HFFc6 (cell line): ENCODE measurements around the gene CNOT1. TPM values are rescaled to one million over a fixed set of nuclear protein-coding genes. Genes with fewer than 3 reads are reported as not detected.

Source experiments
- DNase-seq: peaks from one replicate; pipeline ENCODE4 v3.0.0-alpha.2; 2018
- H3K27ac Mint-ChIP-seq: 2 replicates; pipeline ENCODE4 v1.8.0; 2020; ENCODE audit warnings: mild to moderate bottlenecking, mixed read lengths
- H3K27me3 Mint-ChIP-seq: 2 replicates; pipeline ENCODE4 v1.8.0; 2021; ENCODE audit warnings: mild to moderate bottlenecking, moderate library complexity, mixed read lengths; ENCODE audit not compliant: insufficient read depth
- H3K36me3 Mint-ChIP-seq: 2 replicates; pipeline ENCODE4 v1.8.0; 2021; ENCODE audit warnings: low read depth, mixed read lengths
- H3K4me1 Mint-ChIP-seq: 2 replicates; pipeline ENCODE4 v1.8.0; 2020; ENCODE audit warnings: low read depth, mixed read lengths
- H3K4me3 Mint-ChIP-seq: 2 replicates; pipeline ENCODE4 v1.8.0; 2020; ENCODE audit warnings: mild to moderate bottlenecking, moderate library complexity, mixed read lengths
- H3K9me3 Mint-ChIP-seq: 2 replicates; pipeline ENCODE4 v1.8.0; 2020; ENCODE audit warnings: mild to moderate bottlenecking, mixed read lengths
- CTCF ChIP-seq: fragments of 200-600 bp; sonication (generic); IDR thresholded peaks from 2 replicates; pipeline ENCODE4 v1.5.0; 2021; ENCODE audit warnings: antibody characterized with exemption, mild to moderate bottlenecking
- total RNA-seq, 6 experiments: library from RNA; stranded (reverse); fragmentation: NEBNext Ultra II Directional; extraction: Animal tissue kit (Norgen Biotek cat#: 25700); gene quantifications; 2 replicates in 1 of 6; 3 replicates in 5 of 6; pipeline ENCODE4 v1.2.3, GENCODE V29; 2021

Gene CNOT1
- total RNA-seq, 6 experiments from 2014 or later = 114 to 139 (median 121) TPM

DNA sequence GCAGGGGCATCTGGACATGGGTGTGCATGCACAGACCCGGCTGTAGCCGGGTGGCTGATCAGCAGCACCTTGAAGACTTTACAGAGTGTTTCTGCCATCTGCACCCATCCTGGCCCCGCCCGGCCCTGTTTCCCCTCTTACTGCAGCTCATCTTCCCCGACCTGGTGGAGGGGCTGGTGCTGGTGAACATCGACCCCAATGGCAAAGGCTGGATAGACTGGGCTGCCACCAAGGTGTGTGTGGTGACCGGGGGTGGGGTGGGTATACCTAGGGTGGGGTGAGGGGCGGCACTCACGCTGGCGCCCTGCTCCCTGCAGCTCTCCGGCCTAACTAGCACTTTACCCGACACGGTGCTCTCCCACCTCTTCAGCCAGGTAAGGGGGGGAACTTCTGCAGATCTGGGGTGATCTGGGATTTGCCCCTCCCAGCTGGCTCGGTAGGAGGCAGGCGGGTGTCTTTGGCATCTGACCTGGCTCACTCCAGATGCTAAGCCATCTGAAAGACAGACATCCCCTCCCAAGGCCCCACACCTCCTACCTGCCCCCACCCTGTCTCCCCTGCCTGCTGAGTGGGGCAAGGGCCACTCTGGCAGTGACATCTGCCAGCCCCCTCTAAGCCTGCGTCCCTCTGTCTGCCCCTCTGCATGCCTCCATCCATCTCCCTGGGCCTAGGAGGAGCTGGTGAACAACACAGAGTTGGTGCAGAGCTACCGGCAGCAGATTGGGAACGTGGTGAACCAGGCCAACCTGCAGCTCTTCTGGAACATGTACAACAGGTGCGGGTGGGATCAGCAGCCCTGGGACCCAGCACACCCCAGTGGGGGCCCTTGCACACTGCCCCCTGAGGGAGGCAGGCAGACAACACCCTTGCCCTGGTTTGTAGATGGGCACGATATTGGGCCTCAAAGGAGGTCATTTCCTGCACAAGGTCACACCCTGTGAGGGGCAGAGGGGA is 123.1 kb downstream of the CNOT1 start:
- Mint-ChIP-seq H3K9me3 (no peaks in the 10 kb centered on the region), H3K27me3 (peaks cover 14% of the 10 kb centered on the region), H3K27ac (no peak overlapping the region), H3K4me1 (no peaks in the 10 kb centered on the region), H3K4me3 (no peak overlapping the region), H3K36me3 (no peaks in the 10 kb centered on the region)
- no peak for DNase-seq
- TF ChIP-seq CTCF = peak; percentile 27; the same call in 1 of the 2 replicates

DNA sequence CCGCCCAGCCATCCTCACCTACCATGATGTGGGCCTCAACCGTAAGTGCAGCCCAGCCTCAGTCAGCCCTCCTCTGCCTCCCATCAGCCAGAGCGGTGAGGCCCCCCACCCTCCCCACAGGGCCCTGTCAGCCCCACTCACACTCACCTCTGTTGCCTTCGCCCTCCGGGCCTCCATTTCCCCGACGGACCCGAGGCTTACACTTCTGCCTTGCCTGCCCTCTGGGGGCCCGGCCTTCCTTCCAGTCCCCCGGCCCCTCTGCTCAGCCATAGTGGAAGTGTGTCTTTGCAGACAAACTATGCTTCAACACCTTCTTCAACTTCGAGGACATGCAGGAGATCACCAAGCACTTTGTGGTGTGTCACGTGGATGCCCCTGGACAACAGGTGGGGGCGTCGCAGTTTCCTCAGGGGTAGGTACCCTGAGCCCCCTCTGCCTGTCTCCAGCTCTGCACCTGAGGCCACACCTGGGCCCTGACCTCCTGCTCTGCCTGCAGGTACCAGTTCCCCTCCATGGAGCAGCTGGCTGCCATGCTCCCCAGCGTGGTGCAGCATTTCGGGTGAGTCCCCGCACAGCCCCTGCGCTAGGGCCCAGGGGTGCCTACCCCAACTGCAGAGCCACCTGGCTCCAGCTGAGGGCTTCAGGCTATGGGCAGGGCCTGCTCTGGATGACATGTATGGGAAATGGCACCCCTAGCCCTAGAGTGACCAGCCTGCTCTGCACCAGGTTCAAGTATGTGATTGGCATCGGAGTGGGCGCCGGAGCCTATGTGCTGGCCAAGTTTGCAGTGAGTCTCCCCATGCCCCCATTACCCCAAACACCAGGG is 125.5 kb downstream of the CNOT1 start:
- Mint-ChIP-seq H3K27me3 (peaks cover 18% of the 10 kb centered on the region), H3K27ac (no peak overlapping the region)

GRCh38 chr16:58503166-58503862 is 126.3 kb downstream of the CNOT1 start:
- H3K4me1 Mint-ChIP-seq = peaks cover 7% of the 10 kb centered on the region; the same call in 1 of the 2 replicates
- no peak overlapping the region for H3K4me3 Mint-ChIP-seq
- no peak for DNase-seq
- no peaks in the 10 kb centered on the region for H3K36me3 Mint-ChIP-seq
- no peaks in the 10 kb centered on the region for H3K9me3 Mint-ChIP-seq
- H3K27me3 Mint-ChIP-seq = peaks cover 18% of the 10 kb centered on the region
- H3K27ac Mint-ChIP-seq = no peak overlapping the region
- TF ChIP-seq CTCF = no peak

More for the DNA sequence above, 125.5 kb downstream of the CNOT1 start:
- DNase-seq = no peak
- H3K4me1 Mint-ChIP-seq = peaks cover 7% of the 10 kb centered on the region; the same call in 1 of the 2 replicates
- H3K9me3 Mint-ChIP-seq = no peaks in the 10 kb centered on the region
- H3K4me3 Mint-ChIP-seq = no peak overlapping the region
- no peak for TF ChIP-seq CTCF
- no peaks in the 10 kb centered on the region for H3K36me3 Mint-ChIP-seq

- Mint-ChIP-seq H3K27me3 (peaks cover 18% of the 10 kb centered on the region), H3K4me1 (peaks cover 7% of the 10 kb centered on the region; the same call in 1 of the 2 replicates), H3K9me3 (no peaks in the 10 kb centered on the region), H3K4me3 (no peak overlapping the region), H3K36me3 (no peaks in the 10 kb centered on the region), H3K27ac (no peak overlapping the region)
- TF ChIP-seq CTCF = no peak
- DNase-seq = no peak
Observed at GRCh38 chr16:58502217-58502921, 127.3 kb downstream of the CNOT1 start.
